Kidney epithelial cell (primary cell): ENCODE data around the gene SKA2. TPM values are rescaled to one million over a fixed set of nuclear protein-coding genes. Genes with fewer than 3 reads are reported as not detected.
"Not testable (repeated sequence)": the region's sequence is repeated elsewhere in the genome, so short reads cannot be mapped to it uniquely, and the experiment has no call there.

Experiments
- DNase-seq: peaks from one replicate; pipeline ENCODE4 v3.0.0-alpha.2; 2010; ENCODE audit warnings: low read depth
- H3K27me3 ChIP-seq: 2 replicates; pipeline ENCODE4 v1.6.0; 2011; ENCODE audit warnings: low read length; ENCODE audit not compliant: control insufficient read depth, insufficient read depth
- H3K36me3 ChIP-seq: 2 replicates; pipeline ENCODE4 v1.5.1; 2011; ENCODE audit warnings: low read length; ENCODE audit not compliant: control insufficient read depth, insufficient read depth
- H3K4me3 ChIP-seq: 2 replicates; pipeline ENCODE4 v1.5.1; 2011; ENCODE audit warnings: low read depth, mild to moderate bottlenecking, control low read depth, low read length
- CTCF ChIP-seq: IDR thresholded peaks from 2 replicates; pipeline ENCODE4 v1.5.1; 2011; ENCODE audit warnings: mild to moderate bottlenecking, moderate library complexity, low read length, control low read depth, inconsistent platforms; ENCODE audit not compliant: insufficient read depth, poor library complexity, severe bottlenecking
- total RNA-seq: library from RNA; depleted of rRNA; stranded (reverse); fragments of >200 nt; gene quantifications from 2 replicates; pipeline ENCODE4 v1.2.3, GENCODE V29; 2015

The SKA2 gene
- total RNA-seq, 1 donor from 2014 or later, result 42.8 TPM

GRCh38 chr17:59105852-59106462 is 49.0 kb downstream of the SKA2 start:
- H3K27me3 ChIP-seq, result no peaks in the 10 kb centered on the region
- peak overlapping the region; percentile 89 for H3K4me3 ChIP-seq
- no peak for DNase-seq
- TF ChIP-seq CTCF, result no peak
- H3K36me3 ChIP-seq, result no peaks in the 10 kb centered on the region

GRCh38 chr17:59101178-59101577 is 53.8 kb downstream of the SKA2 start:
- TF ChIP-seq CTCF, result no peak
- no peak for DNase-seq
- Histone ChIP-seq H3K4me3 (no peak overlapping the region), H3K36me3 (no peaks in the 10 kb centered on the region), H3K27me3 (no peaks in the 10 kb centered on the region)

GRCh38 chr17:59097876-59098275 is 57.1 kb downstream of the SKA2 start:
- no peaks in the 10 kb centered on the region for H3K36me3 ChIP-seq
- TF ChIP-seq CTCF, result no peak
- H3K4me3 ChIP-seq, result no peak overlapping the region
- DNase-seq, result no peak
- no peaks in the 10 kb centered on the region for H3K27me3 ChIP-seq

- Histone ChIP-seq H3K4me3 (no peak overlapping the region), H3K36me3 (no peaks in the 10 kb centered on the region), H3K27me3 (no peaks in the 10 kb centered on the region)
- DNase-seq, result no peak
- TF ChIP-seq CTCF, result no peak
Observed at GRCh38 chr17:59094861-59095530, 60.0 kb downstream of the SKA2 start.

- Histone ChIP-seq H3K27me3 (no peaks in the 10 kb centered on the region), H3K4me3 (no peak overlapping the region), H3K36me3 (no peaks in the 10 kb centered on the region)
- TF ChIP-seq CTCF, result no peak
- peak; percentile 77 for DNase-seq
Observed at GRCh38 chr17:59093702-59094231, 61.2 kb downstream of the SKA2 start.

GRCh38 chr17:59093145-59093701 is 61.8 kb downstream of the SKA2 start:
- H3K36me3 ChIP-seq, result no peaks in the 10 kb centered on the region
- H3K27me3 ChIP-seq, result no peaks in the 10 kb centered on the region
- DNase-seq, result no peak
- H3K4me3 ChIP-seq, result no peak overlapping the region
- TF ChIP-seq CTCF, result no peak

- not testable (repeated sequence) for H3K36me3 ChIP-seq, H3K4me3 ChIP-seq, H3K27me3 ChIP-seq, DNase-seq
Observed at GRCh38 chr17:59090593-59090992, 64.4 kb downstream of the SKA2 start.
